Thyroid gland (tissue), 4 donors: Measurements from ENCODE around the gene DCLK3.

Experiments used
- CTCF ChIP-seq, 6 experiments: fragments of 200-600 bp in 3 of 6; fragments of 450-650 bp in 3 of 6; sonication (generic) in 3 of 6; IDR thresholded peaks; one replicate each; pipeline ENCODE4 v1.5.1; 2016 to 2019; ENCODE audit warnings: antibody characterized with exemption in 6 of 6, mild to moderate bottlenecking in 2 of 6, inconsistent platforms in 1 of 6, moderate library complexity in 1 of 6
- POLR2A ChIP-seq, 2 donors: fragments of 450-650 bp; IDR thresholded peaks; one replicate each; pipeline ENCODE4 v1.6.1; 2017; ENCODE audit warnings: antibody characterized with exemption in 2 of 2, mild to moderate bottlenecking in 2 of 2, moderate library complexity in 1 of 2

DNA sequence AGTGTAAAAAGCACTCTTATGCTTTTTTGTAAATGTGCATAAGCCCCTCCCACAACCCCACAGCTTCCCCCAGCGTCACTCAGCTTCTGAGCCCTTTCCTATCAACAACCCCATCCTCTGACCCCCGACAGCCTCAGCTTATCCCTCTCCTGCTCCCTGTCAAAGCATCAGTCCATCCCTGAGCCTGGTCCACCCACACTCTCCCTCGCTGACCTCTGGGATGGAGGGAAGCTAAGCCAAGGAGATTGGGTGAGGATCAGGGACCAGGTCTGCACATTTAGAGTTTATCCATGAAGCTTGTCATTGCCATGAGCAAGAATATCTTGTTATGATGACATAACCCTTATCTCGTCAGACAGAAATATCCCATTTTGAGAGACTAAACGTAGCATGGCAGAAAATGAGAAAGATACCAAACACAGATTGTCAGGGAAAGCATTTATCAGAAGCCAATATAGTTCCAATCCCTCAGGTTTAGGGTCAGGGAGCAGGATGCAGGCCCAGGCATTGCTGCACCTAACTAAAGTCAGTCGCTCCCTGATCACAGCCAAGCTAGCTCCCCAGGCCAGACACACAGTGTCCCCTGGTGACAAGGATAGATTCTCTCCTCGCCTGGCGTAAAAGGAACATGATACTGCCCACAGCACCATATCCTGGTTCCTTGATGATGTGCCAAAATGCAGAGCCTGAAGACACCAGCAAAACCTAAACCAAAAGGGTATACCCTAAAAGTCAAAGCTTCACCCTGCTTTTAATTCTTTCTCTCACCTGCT lies 66.9 kb downstream of the DCLK3 start:
- TF ChIP-seq CTCF (IDR thresholded peaks at IDR 0.05) (no peak), POLR2A (IDR thresholded peaks at IDR 0.05) (no peak)
